Keratinocyte (primary cell): ENCODE results near the gene TMEM151B.

Experiments
- EZH2 ChIP-seq: IDR thresholded peaks from one replicate; pipeline ENCODE4 v1.6.1; 2012; ENCODE audit warnings: inconsistent platforms, mild to moderate bottlenecking, low read length, moderate library complexity
- TF ChIP-seq, protein P1 (sequence below), 3 experiments: IDR thresholded peaks in 1 of 3; conservative IDR thresholded peaks in 1 of 3; optimal IDR thresholded peaks in 1 of 3; 2 replicates in 2 of 3; 3 replicates in 1 of 3; pipeline versions ENCODE3 to v1.5.1; 2011; ENCODE audit warnings: low read length in 3 of 3, mild to moderate bottlenecking in 3 of 3, moderate library complexity in 2 of 3, control low read depth in 1 of 3, inconsistent platforms in 1 of 3; ENCODE audit not compliant: insufficient read depth in 2 of 3; ENCODE audit errors: extremely low read depth in 1 of 3

DNA sequence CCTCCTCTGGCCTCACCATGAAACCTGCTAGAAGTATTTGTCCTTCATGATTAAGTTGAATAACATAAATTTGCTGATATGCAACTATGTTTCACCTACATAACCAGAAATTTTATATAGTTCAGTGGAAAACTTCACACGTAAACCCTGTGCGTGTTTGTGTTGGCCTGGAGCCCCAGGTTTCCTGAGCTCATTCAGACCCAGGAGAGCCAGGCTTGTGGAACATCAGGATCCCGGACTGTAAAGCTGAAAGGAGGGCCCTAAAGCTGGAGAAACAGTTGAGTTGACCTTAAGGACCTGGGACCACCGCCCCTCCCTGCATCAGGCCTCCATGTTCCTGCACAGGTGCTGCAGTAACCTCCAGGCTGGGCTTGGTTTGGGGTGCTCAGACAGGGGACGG, 69.1 kb downstream of the TMEM151B start:
- TF ChIP-seq, protein P1, sequence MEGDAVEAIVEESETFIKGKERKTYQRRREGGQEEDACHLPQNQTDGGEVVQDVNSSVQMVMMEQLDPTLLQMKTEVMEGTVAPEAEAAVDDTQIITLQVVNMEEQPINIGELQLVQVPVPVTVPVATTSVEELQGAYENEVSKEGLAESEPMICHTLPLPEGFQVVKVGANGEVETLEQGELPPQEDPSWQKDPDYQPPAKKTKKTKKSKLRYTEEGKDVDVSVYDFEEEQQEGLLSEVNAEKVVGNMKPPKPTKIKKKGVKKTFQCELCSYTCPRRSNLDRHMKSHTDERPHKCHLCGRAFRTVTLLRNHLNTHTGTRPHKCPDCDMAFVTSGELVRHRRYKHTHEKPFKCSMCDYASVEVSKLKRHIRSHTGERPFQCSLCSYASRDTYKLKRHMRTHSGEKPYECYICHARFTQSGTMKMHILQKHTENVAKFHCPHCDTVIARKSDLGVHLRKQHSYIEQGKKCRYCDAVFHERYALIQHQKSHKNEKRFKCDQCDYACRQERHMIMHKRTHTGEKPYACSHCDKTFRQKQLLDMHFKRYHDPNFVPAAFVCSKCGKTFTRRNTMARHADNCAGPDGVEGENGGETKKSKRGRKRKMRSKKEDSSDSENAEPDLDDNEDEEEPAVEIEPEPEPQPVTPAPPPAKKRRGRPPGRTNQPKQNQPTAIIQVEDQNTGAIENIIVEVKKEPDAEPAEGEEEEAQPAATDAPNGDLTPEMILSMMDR (optimal IDR thresholded peaks at IDR 0.05 in 1 of 3, IDR thresholded peaks at IDR 0.05 in 1 of 3, conservative IDR thresholded peaks at IDR 0.05 in 1 of 3; ENCODE audit: extremely low read depth in 1 of 3, insufficient read depth in 2 of 3, low read length in 3 of 3): no peak
- no peak for TF ChIP-seq EZH2
